ENCODE measurements around the gene DTD2.

DNA sequence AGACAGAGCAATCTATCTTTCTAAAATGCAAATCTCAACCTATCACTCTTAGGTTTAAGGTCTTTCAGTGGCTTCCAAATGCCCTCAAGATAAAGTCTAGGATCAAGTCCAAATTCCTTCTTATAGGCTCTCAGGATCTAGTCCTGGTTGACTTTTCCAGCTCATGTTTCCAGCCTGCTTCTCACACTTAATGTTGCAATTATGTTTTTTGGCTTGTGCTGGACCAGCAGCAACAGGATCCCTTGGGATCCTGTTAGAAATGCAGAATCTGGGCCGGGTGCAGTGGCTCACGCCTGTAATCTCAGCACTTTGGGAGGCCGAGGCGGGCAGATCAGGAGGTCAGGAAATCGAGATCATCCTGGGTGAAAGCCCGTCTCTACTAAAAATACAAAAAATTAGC, 19.9 kb upstream of the DTD2 start:
- TF ChIP-seq ZNF24 (IDR thresholded peaks at IDR 0.05) (no peak), HNRNPL (IDR thresholded peaks at IDR 0.05; ENCODE audit: low read depth, low read length) (no peak), PTTG1 (tag; IDR thresholded peaks at IDR 0.05; ENCODE audit: low read depth) (no peak), POLR2AphosphoS5 (IDR thresholded peaks at IDR 0.05; ENCODE audit: control insufficient read depth, insufficient read depth, low read depth, low read length) (no peak), EP300 (IDR thresholded peaks at IDR 0.05; ENCODE audit: low read length) (no peak), ZC3H8 (IDR thresholded peaks at IDR 0.05) (no peak), CHD7 (IDR thresholded peaks at IDR 0.05; ENCODE audit: low read depth, low read length) (no peak), TSC22D4 (tag; IDR thresholded peaks at IDR 0.05) (no peak)
